HEK293 (cell line): Measurements from ENCODE around the gene PTPRH.

Source experiments
- CTCF ChIA-PET: fragments of 350-600 bp; formaldehyde crosslinking; extraction: SDS; loops from one replicate; lab custom pipeline; 2021; ENCODE audit warnings: antibody characterized with exemption; lab: Yijun Ruan, JAX
- POLR2A ChIA-PET: fragments of 300-600 bp; formaldehyde crosslinking; extraction: SDS; loops from one replicate; lab custom pipeline; 2020; ENCODE audit warnings: antibody characterized with exemption, inconsistent platforms; lab: Yijun Ruan, JAX
- H3K27ac ChIP-seq: fragments of 200-500 bp; sonication (Bioruptor generic); 2 replicates; pipeline ENCODE4 v1.5.1; 2014; ENCODE audit warnings: low read depth, low read length, control low read depth, inconsistent platforms; ENCODE audit errors: extremely low read depth
- H3K36me3 ChIP-seq, 2 experiments: fragments of 200-500 bp in 1 of 2; sonication (Bioruptor generic) in 1 of 2; 1 replicate in 1 of 2; 2 replicates in 1 of 2; pipeline ENCODE4 v1.5.1; 2014 to 2017; ENCODE audit warnings: inconsistent platforms in 2 of 2, low read length in 2 of 2; ENCODE audit not compliant: control insufficient read depth in 2 of 2, insufficient read depth in 1 of 2
- H3K4me1 ChIP-seq: fragments of 200-500 bp; sonication (Bioruptor generic); 2 replicates; pipeline ENCODE4 v1.5.1; 2014; ENCODE audit warnings: mild to moderate bottlenecking, low read length, inconsistent platforms; ENCODE audit not compliant: control insufficient read depth, insufficient read depth
- H3K4me3 ChIP-seq: 2 replicates; pipeline ENCODE4 v1.5.1; 2011; ENCODE audit warnings: low read depth, mild to moderate bottlenecking, control low read depth, low read length, moderate library complexity
- H3K9me3 ChIP-seq: fragments of 200-500 bp; sonication (Bioruptor generic); 2 replicates; pipeline ENCODE4 v1.5.1; 2014; ENCODE audit warnings: low read depth, low read length, inconsistent platforms; ENCODE audit not compliant: control insufficient read depth, insufficient read depth
- GLIS2 ChIP-seq: fragments of 450-650 bp; formaldehyde crosslinking; IDR thresholded peaks from 2 replicates; pipeline ENCODE4 v1.5.1; 2016; ENCODE audit warnings: missing biosample characterization, missing genetic modification characterization
- HOXC10 ChIP-seq: sonication (generic); formaldehyde crosslinking; IDR thresholded peaks from 2 replicates; pipeline ENCODE4 v1.8.1; 2023; ENCODE audit warnings: mild to moderate bottlenecking, missing genetic modification reagents
- INSM2 ChIP-seq: fragments of 450-650 bp; formaldehyde crosslinking; IDR thresholded peaks from 2 replicates; pipeline ENCODE4 v1.5.1; 2016; ENCODE audit warnings: missing biosample characterization, missing genetic modification characterization
- KLF10 ChIP-seq: fragments of 450-650 bp; IDR thresholded peaks from 2 replicates; pipeline ENCODE4 v1.5.1; 2018; ENCODE audit warnings: missing biosample characterization, mild to moderate bottlenecking, missing genetic modification characterization
- KLF17 ChIP-seq: fragments of 450-650 bp; formaldehyde crosslinking; IDR thresholded peaks from 2 replicates; pipeline ENCODE4 v1.5.1; 2016; ENCODE audit warnings: missing biosample characterization, missing genetic modification characterization
- MYNN ChIP-seq: fragments of 450-650 bp; formaldehyde crosslinking; IDR thresholded peaks from 2 replicates; pipeline ENCODE4 v1.5.1; 2016; ENCODE audit warnings: missing biosample characterization, missing genetic modification characterization, borderline replicate concordance
- PATZ1 ChIP-seq: fragments of 450-650 bp; formaldehyde crosslinking; IDR thresholded peaks from 2 replicates; pipeline ENCODE4 v1.5.1; 2016; ENCODE audit warnings: missing biosample characterization, missing genetic modification characterization
- PBX3 ChIP-seq: sonication (generic); formaldehyde crosslinking; IDR thresholded peaks from 2 replicates; pipeline ENCODE4 v1.8.1; 2022; ENCODE audit warnings: mild to moderate bottlenecking, moderate library complexity, missing genetic modification reagents
- TSHZ1 ChIP-seq: fragments of 450-650 bp; formaldehyde crosslinking; IDR thresholded peaks from 2 replicates; pipeline ENCODE4 v1.5.1; 2016; ENCODE audit warnings: missing biosample characterization, missing genetic modification characterization, borderline replicate concordance
- ZBTB21 ChIP-seq: fragments of 450-650 bp; formaldehyde crosslinking; IDR thresholded peaks from 2 replicates; pipeline ENCODE4 v1.5.1; 2017; ENCODE audit warnings: missing biosample characterization, missing genetic modification characterization
- ZBTB6 ChIP-seq: fragments of 450-650 bp; formaldehyde crosslinking; IDR thresholded peaks from 2 replicates; pipeline ENCODE4 v1.5.1; 2017; ENCODE audit warnings: missing biosample characterization, missing genetic modification characterization
- ZFP69B ChIP-seq: fragments of 450-650 bp; formaldehyde crosslinking; IDR thresholded peaks from 2 replicates; pipeline ENCODE4 v1.5.1; 2016; ENCODE audit warnings: missing biosample characterization, missing genetic modification characterization
- ZIC2 ChIP-seq: fragments of 450-650 bp; formaldehyde crosslinking; IDR thresholded peaks from 2 replicates; pipeline ENCODE4 v1.5.1; 2016; ENCODE audit warnings: missing biosample characterization, missing genetic modification characterization
- ZNF121 ChIP-seq: fragments of 450-650 bp; formaldehyde crosslinking; IDR thresholded peaks from 2 replicates; pipeline ENCODE4 v1.5.1; 2016; ENCODE audit warnings: missing biosample characterization, missing genetic modification characterization
- ZNF341 ChIP-seq: fragments of 450-650 bp; formaldehyde crosslinking; IDR thresholded peaks from 2 replicates; pipeline ENCODE4; 2016; ENCODE audit warnings: low read depth, missing biosample characterization, missing genetic modification characterization
- ZNF555 ChIP-seq: fragments of 450-650 bp; formaldehyde crosslinking; conservative IDR thresholded peaks from 2 replicates; pipeline ENCODE4 v1.5.1; 2017; ENCODE audit warnings: missing biosample characterization, mild to moderate bottlenecking, missing genetic modification characterization, inconsistent platforms
- ZNF596 ChIP-seq: fragments of 450-650 bp; IDR thresholded peaks from 2 replicates; pipeline ENCODE4 v1.5.0; 2018; ENCODE audit warnings: missing biosample characterization, mild to moderate bottlenecking, missing genetic modification characterization, moderate library complexity
- ZNF624 ChIP-seq: fragments of 450-650 bp; formaldehyde crosslinking; IDR thresholded peaks from 2 replicates; pipeline ENCODE4 v1.5.1; 2017; ENCODE audit warnings: missing biosample characterization, missing genetic modification characterization
- ZNF639 ChIP-seq: fragments of 450-650 bp; formaldehyde crosslinking; IDR thresholded peaks from 2 replicates; pipeline ENCODE4 v1.5.1; 2016; ENCODE audit warnings: missing biosample characterization, missing genetic modification characterization
- ZNF701 ChIP-seq: fragments of 450-650 bp; formaldehyde crosslinking; IDR thresholded peaks from 2 replicates; pipeline ENCODE4 v1.5.1; 2016; ENCODE audit warnings: missing biosample characterization, missing genetic modification characterization
- ZNF777 ChIP-seq: fragments of 450-650 bp; formaldehyde crosslinking; IDR thresholded peaks from 2 replicates; pipeline ENCODE4 v1.5.1; 2017; ENCODE audit warnings: missing biosample characterization, missing genetic modification characterization, borderline replicate concordance
- ZNF785 ChIP-seq: fragments of 450-650 bp; formaldehyde crosslinking; IDR thresholded peaks from 2 replicates; pipeline ENCODE4 v1.5.1; 2016; ENCODE audit warnings: missing biosample characterization, missing genetic modification characterization
- ZXDB ChIP-seq: fragments of 450-650 bp; formaldehyde crosslinking; IDR thresholded peaks from 2 replicates; pipeline ENCODE4 v1.5.1; 2016; ENCODE audit warnings: missing biosample characterization, missing genetic modification characterization

Gene PTPRH

GRCh38 chr19:55181740-55182139 is 27.6 kb downstream of the PTPRH start (continued):
- TF ChIP-seq ZNF596 (tag by site-specific recombination): no peak
- no peak for TF ChIP-seq ZXDB (tag by site-specific recombination)
- no peak for TF ChIP-seq ZBTB21 (tag by site-specific recombination)
- TF ChIP-seq ZIC2 (tag by site-specific recombination): no peak
- TF ChIP-seq ZBTB6 (tag by site-specific recombination): no peak
- TF ChIP-seq ZNF341 (tag by site-specific recombination): no peak

- POLR2A ChIA-PET: interaction anchor here (0.7 to 2.6 kb wide), 6 partner anchors 13 to 159 kb away, joined by 3 to 8 read pairs (median 4); partner anchors contain the start of genes KMT5C and PPP6R1
- Histone ChIP-seq H3K4me3 (peak within 1 kb of the TSS; percentile 17), H3K27ac (no peak within 1 kb of the TSS)
- no peak for TF ChIP-seq INSM2 (tag by site-specific recombination)
- no peak for TF ChIP-seq ZNF121 (tag by site-specific recombination)
- no peak for TF ChIP-seq MYNN
- no peak for TF ChIP-seq ZNF624 (tag by site-specific recombination)
- peak; percentile 79; the same call in 1 of the 2 replicates for TF ChIP-seq ZNF777 (tag by site-specific recombination)
- TF ChIP-seq ZFP69B (tag by site-specific recombination): 0 out of 2 replicates have a peak, but pooled peaks have one; percentile 6
- peak; percentile 96 for TF ChIP-seq HOXC10 (CRISPR knock-in tag)
- TF ChIP-seq ZNF701 (tag by site-specific recombination): no peak
- TF ChIP-seq TSHZ1 (tag by site-specific recombination): no peak
- no peak for TF ChIP-seq ZNF555 (tag by site-specific recombination)
- TF ChIP-seq KLF10 (tag by site-specific recombination): peak; percentile 89
- TF ChIP-seq PATZ1 (tag by site-specific recombination): peak; percentile 60; the same call in 1 of the 2 replicates
- TF ChIP-seq KLF17: no peak
- TF ChIP-seq ZNF785 (tag by site-specific recombination): no peak
- no peak for TF ChIP-seq ZNF639
- TF ChIP-seq PBX3 (CRISPR knock-in tag): peak; percentile 88; the same call in 1 of the 2 replicates
- no peak for TF ChIP-seq GLIS2 (tag by site-specific recombination)
Observed at GRCh38 chr19:55179606-55180484, 29.5 kb downstream of the PTPRH start, which contains the start of gene SYT5. TSS of gene SYT5 (minus strand) at chr19:55180289. CDS start at chr19:55179041, 1,248 bp downstream.

More at GRCh38 chr19:55179606-55180484, 29.5 kb downstream of the PTPRH start, which contains the start of gene SYT5:
- Histone ChIP-seq H3K36me3 (no peaks in the 10 kb centered on the region), H3K9me3 (no peaks in the 10 kb centered on the region), H3K4me1 (peaks cover 5% of the 10 kb centered on the region)
- CTCF ChIA-PET: interaction anchor here (0.7 to 1.4 kb wide), 3 partner anchors 39 to 82 kb away, joined by 3 to 5 read pairs (median 4); no protein-coding TSS in a partner anchor
